ENCODE results near the gene TMEM200A.
"Not testable (repeated sequence)": the region's sequence is repeated elsewhere in the genome, so short reads cannot be mapped to it uniquely, and the experiment has no call there.

TMEM200A gene

GRCh38 chr6:130365166-130366106 lies at the start of gene TMEM200A:
Gene TMEM200A (plus strand): TSS chr6:130366017. CDS start chr6:130440423, 74,406 bp downstream.
- DNase-seq: peak; percentile 15

GRCh38 chr6:130320908-130321307 lies 44.9 kb upstream of the TMEM200A start:
- DNase-seq: no peak

DNA sequence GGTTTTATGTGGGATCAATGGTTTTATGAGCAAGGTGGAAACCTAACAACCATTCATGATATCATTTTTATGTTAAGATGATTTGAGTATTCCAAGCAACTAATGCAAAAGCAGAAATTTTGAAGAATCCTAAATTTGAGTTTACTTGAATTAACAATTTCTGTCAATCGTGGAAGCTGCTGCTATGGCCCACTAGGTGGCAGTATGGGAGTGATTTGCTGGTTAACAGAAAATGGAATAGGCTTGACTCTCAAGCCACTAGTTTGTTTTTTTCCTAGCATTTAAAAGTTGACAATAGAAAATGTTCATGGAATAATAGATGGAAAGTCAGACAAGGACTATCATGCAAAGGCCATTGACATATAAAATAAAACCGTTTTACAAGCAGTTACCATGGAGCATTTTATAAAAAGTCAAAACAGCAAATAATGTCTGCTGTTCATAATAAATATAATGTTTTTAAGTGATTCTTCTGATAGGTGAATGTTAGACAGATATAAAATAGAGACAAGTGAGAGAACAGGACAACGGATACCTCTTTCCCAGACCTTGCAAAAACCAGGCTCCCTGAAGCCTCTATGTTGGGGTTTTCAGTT lies 43.0 kb upstream of the TMEM200A start:
- peak; percentile 39 for DNase-seq

- no peak for DNase-seq
Observed at GRCh38 chr6:130324657-130325056, 41.2 kb upstream of the TMEM200A start.

DNA sequence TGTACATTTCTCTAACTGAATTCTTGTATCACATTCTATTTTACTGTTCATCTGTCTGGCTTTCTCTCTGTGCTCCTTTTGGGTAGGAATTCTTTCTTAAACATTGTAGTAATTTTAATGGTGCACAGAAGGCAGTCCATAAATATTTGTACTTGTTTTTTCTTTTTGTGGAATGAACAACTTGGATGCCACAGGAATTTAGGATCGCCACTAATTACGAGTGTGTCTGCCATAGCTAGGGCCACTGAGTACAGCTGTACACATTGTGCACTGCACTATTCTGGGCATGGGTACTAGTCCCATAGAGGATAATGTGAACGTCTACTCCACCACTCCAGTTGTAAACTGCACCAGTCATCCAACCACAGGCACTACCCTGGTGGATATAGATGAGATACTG lies 39.3 kb upstream of the TMEM200A start:
- no peak for DNase-seq

- DNase-seq: no peak
Observed at GRCh38 chr6:130337534-130337933, 28.3 kb upstream of the TMEM200A start.

DNA sequence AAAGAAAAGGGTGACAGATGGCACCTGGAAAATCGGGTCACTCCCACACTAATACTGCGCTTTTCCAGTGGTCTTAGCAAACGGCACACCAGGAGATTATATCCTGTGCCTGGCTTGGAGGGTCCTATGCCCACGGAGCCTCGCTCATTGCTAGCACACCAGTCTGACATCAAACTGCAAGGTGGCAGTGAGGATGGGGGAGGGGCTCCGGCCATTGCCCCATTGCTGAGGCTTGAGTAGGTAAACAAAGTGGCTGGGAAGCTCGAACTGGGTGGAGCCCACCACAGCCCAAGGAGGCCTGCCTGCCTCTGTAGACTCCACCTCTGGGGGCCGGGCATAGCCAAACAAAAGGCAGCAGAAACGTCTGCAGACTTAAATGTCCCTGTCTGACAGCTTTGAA lies 19.5 kb upstream of the TMEM200A start:
- not testable (repeated sequence) for DNase-seq

DNA sequence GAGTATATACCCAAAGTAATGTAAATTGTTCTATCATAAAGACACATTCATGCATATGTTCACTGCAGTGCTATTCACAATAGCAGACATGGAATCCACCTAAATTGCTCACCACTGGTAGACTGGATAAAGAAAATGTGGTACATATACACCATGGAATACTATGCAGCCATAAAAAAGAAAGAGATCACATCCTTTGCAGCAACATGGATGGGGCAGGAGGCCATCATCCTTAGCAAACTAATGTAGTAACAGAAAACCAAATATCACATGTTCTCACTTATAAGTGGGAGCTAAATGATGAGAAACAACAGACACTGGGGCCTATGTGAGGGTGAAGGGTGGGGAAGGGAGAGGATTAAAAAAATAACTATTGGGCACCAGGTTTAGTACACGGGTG lies 11.5 kb upstream of the TMEM200A start:
- no peak for DNase-seq

- DNase-seq: no peak
Observed at GRCh38 chr6:130355572-130355971, 10.2 kb upstream of the TMEM200A start.

GRCh38 chr6:130357436-130357835 lies 8.4 kb upstream of the TMEM200A start:
- DNase-seq: no peak

DNA sequence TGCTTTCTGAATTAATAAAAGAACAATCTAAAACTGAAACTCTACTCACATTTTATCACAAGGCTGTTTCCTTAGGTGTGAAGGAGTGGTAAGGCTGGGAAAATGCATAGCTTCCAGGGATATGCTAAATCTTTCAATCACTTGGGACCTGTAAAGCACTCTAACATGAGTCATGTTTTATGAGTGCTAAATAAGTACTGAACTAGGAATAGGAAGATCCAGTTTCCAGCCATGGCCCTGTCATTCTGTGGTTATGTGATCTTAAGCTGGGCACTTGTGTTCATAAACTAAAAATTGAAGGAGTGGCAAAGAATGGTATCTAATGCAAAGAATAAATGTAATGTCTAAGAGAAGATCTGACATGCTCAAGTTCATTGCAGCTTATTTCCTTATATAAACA lies 6.1 kb upstream of the TMEM200A start:
- no peak for DNase-seq

GRCh38 chr6:130362128-130362527 lies 3.7 kb upstream of the TMEM200A start:
- DNase-seq: no peak

GRCh38 chr6:130364224-130364780 lies 1.5 kb upstream of the TMEM200A start:
- no peak for DNase-seq

DNA sequence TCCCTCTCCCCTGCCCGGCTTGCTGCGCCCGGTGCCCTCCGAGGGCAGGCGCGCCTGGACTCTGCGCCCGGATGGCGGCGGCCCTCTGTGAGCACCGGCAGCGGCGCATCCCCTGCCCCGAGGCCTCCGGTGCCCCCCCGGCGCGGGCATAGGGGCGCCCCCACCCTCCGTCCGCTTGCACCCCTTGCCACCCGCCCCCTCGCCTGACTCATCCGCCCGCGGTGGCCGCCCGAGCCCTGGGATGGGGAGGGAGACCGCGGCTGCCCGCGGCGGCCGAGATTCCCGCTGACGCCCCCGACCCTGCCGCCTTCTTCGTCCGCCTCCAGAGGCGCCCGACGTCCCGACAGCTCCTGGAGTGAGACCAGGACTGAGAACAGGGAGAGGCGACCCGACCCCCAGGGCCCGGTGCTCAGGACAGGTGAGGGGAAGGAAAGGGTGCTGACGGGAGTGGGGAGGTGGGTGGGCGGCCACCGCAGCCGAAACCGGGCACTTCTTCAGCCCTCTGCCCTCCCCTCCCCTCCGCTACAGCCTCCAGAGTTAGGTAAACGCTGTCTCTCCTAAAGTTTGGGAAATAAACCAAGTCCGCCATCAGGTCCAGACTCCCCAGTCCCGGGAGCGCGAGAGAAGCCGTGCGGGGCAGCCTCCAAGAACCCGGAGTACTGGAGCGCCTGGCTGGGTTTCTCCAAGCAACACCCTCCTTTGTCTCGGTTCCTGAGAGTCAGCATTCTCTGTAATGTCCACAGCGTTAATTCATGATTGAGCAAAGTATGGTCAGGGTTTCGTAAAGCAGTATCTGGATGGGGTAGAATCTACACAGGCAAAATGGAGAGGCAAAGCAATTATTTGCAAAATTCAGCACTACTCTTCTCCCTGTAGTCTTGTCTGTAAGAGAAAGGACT lies 539 bp downstream of the TMEM200A start:
- DNase-seq: peak; percentile 27

- no peak for DNase-seq
Observed at GRCh38 chr6:130367767-130368166, 1.9 kb downstream of the TMEM200A start.

GRCh38 chr6:130368576-130368975 lies 2.8 kb downstream of the TMEM200A start:
- DNase-seq: no peak

DNA sequence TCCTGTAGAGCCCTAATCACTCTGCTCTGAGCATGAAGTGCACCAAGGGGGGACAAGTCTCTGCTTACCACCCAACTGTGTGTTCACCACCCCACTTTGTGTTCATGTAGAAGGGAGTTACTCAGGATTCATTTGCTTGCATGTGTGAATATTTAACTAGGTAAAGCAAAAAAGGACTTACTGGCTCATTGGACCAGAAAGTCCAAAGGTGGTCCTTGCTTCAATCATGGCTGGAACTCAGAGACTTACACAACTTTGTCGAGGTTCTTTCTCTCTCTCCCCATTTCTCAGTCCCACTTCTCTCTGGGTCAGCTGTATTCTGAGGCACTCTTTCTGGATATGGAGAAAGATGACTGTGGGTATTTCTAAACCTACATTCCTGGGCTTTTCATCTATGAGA lies 4.0 kb downstream of the TMEM200A start:
- DNase-seq: no peak

- DNase-seq: no peak
Observed at GRCh38 chr6:130371921-130372420, 6.2 kb downstream of the TMEM200A start.

- no peak for DNase-seq
Observed at GRCh38 chr6:130372786-130373185, 7.0 kb downstream of the TMEM200A start.

GRCh38 chr6:130373992-130374391 lies 8.2 kb downstream of the TMEM200A start:
- no peak for DNase-seq

GRCh38 chr6:130376936-130377335 lies 11.1 kb downstream of the TMEM200A start:
- DNase-seq: no peak

DNA sequence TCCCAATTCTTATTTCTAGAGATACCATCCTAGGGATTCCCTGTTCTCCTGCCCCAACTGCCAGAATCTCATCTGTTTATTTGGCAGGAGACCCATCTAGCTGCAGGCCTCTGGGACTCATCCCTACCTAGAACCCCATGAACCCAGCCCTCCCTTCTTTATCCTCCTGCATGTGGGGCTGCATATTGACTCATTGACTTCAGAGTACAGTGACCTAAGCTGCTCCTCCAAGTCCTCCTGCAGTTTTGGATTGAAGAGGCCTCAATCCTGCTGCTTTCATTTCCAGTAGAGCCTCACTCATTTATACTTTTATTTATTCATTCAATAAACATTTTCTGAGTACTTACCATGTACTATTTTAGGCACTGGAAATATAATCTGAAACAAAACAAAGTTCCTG lies 11.6 kb downstream of the TMEM200A start:
- DNase-seq: no peak

- DNase-seq: no peak
Observed at GRCh38 chr6:130377915-130378314, 12.1 kb downstream of the TMEM200A start.

Data from activated T-cell treated with anti-CD3 and anti-CD28 coated beads for 4 hours (primary cell).